Measurements from ENCODE around the gene ATP9B. TPM values are rescaled to one million over a fixed set of nuclear protein-coding genes. Genes with fewer than 3 reads are reported as not detected.

Gene ATP9B
- total and polyA plus RNA-seq, 2 donors, result 20.2 to 89.2 TPM

DNA sequence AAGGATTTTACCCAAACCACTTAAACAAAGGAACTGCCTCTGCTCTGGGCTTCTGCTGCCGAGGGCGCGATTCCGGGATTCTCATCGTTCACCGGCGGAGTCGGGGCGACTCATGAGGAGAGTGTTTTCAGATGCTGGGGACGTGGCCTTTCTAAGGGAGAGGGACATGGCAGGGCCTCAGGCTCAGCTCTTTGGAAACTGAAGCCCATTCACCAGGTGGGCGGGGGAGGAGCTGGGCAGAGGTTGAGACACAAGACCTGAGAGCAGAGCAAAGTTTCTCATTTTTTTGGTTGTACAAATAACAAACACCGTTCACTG, 356.3 kb downstream of the ATP9B start:
- H3K4me1 ChIP-seq (ENCODE audit: insufficient read depth), result no peaks in the 10 kb centered on the region

DNA sequence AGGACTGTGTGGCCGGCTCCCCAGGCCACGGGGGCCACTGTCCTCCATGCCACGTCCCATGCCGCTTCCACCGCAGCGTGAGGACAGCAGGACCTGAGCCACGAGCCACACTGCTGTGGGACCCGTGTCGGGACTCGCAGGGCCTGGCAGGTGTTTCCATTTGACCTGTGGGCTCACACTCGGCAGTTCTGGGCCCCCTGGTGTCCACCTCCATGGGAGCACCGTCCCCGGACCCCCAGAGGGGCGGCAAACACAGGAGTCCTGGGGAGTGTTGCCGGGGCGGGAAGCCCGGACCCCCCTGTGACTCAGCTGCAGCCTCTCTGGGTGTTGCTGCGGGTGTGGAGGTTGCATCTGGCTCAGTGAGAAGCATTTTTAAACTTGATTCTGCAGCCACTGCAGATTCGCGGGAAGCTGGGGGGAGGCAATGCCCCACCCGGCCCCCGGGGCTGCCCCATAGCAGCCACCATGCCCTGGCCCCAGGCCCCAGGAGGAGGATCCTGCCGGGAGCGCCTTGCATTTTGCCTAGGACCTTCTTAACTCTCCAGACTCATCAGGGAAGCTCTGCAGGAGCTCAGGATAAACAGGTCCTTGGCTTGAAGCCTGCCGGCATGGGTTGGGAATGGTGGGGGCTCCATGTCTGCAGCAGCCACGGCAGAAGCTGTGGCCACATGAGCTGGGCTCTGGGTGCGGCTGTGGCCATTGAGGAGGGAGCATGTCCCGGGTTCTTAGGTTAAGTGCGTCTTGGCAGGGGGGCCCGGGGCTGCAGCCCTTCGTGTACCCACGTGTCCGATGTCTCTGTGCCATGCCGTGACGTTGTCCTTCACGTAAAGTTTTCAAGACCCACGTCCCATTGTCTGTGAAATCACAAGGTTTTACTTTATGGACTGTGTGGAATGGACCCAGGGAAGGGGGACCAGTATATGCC, 357.4 kb downstream of the ATP9B start:
- Histone ChIP-seq H3K36me3 (ENCODE audit: insufficient read depth) (no peaks in the 10 kb centered on the region), H3K4me1 (ENCODE audit: insufficient read depth) (no peaks in the 10 kb centered on the region), H3K4me3 (ENCODE audit: low read depth, low read length) (no peak overlapping the region), H3K27ac (ENCODE audit: low read depth) (no peak overlapping the region)
- 80% methylated on average over 37 of the region's 37 CpGs for WGBS
- DNase-seq (ENCODE audit: extremely low spot score), result no peak

More for the DNA sequence above, 356.3 kb downstream of the ATP9B start:
- no peak overlapping the region for H3K4me3 ChIP-seq (ENCODE audit: low read depth, low read length)
- H3K36me3 ChIP-seq (ENCODE audit: insufficient read depth), result no peaks in the 10 kb centered on the region
- DNase-seq (ENCODE audit: extremely low spot score), result no peak
- no peak overlapping the region for H3K27ac ChIP-seq (ENCODE audit: low read depth)
- WGBS, result 90% methylated on average over 12 of the region's 12 CpGs

DNA sequence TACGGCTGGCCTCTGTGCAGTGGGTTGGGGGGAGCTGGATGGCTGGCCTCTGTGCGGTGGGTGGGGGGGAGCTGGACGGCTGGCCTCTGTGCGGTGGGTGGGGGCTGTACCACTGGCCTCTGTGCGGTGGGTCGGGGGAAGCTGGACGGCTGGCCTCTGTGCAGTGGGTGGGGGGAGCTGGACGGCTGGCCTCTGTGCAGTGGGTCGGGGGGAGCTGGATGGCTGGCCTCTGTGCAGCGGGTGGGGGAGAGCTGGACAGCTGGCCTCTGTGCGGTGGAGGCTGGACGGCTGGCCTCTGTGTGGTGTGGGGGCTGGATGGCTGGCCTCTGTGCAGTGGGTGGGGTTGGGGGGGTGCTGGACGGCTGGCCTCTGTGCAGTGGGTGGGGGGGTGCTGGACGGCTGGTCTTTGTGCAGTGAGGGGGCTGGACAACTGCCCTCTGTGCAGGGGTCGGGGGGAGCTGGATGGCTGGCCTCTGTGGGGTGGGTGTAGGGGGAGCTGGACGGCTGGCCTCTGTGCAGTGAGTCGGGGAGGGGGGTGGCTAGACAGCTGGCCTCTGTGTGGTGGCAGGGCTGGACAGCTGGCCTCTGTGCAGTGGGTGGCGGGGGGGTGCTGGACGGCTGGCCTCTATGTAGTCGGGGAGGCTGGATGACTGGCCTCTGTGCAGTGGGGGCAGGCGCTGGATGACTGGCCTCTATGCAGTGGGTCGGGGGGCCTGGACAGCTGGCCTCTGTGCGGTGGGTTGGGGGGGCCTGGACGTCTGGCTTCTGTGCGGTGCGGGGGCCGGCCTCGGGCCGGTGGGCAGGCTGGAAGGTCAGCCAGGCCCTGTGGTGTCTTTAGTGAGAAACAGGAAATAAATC, 358.4 kb downstream of the ATP9B start:
- no peak for DNase-seq (ENCODE audit: extremely low spot score)
- no peak overlapping the region for H3K27ac ChIP-seq (ENCODE audit: low read depth)
- 75% methylated on average over 29 of the region's 29 CpGs for WGBS
- no peak overlapping the region for H3K4me3 ChIP-seq (ENCODE audit: low read depth, low read length)
- H3K4me1 ChIP-seq (ENCODE audit: insufficient read depth), result no peaks in the 10 kb centered on the region
- H3K36me3 ChIP-seq (ENCODE audit: insufficient read depth), result no peaks in the 10 kb centered on the region

Other genes starting within 250 kb of the ATP9B start
- 2.2 TPM for gene SALL3, start 89.6 kb upstream of the ATP9B start, total RNA-seq
- gene SALL3, start 89.6 kb upstream of the ATP9B start, polyA plus RNA-seq, result 0.60 TPM